ENCODE measurements around the gene LRRC66.

DNA sequence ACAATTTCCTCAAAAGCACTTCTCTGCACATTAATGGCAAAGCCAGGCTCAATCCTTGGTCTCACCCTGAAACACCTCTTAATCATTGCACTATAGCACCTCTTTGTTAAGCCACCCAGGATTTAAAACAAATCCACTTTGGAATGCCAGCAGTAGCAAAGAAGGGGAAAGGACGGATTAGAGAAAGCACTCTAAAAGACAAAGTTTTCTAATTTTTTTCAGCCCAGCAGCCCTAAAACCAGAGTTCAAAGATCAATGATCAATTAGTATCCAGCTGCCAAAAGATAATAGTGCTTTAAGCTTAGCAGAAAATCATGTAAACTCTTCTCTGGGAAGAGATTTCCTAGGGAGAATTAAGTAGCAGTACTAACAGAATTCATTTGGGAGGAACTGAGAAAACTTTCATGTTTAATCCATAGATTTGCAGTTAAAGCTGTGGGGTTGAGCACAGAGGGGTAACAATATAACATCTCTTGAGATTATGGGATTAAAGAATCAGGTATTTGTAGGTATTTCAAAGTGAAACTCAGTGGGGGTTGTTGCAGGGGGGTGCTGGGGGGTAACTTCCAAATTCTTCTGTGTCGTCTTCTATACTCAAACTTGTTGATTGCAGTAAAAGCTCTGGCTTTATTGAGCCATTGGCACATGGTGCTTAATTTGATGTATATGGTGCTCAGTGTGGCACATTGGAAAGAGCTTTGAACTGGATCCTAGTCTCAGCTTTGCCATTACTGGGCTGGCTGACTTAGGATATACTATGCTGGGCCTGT is 61.8 kb downstream of the LRRC66 start:
- TF ChIP-seq TEAD4 (IDR thresholded peaks at IDR 0.05; ENCODE audit: low read depth, low read length) (no peak), PHF8 (conservative IDR thresholded peaks at IDR 0.05; ENCODE audit: low read depth, low read length) (no peak)
- TF ChIP-seq, protein P1, sequence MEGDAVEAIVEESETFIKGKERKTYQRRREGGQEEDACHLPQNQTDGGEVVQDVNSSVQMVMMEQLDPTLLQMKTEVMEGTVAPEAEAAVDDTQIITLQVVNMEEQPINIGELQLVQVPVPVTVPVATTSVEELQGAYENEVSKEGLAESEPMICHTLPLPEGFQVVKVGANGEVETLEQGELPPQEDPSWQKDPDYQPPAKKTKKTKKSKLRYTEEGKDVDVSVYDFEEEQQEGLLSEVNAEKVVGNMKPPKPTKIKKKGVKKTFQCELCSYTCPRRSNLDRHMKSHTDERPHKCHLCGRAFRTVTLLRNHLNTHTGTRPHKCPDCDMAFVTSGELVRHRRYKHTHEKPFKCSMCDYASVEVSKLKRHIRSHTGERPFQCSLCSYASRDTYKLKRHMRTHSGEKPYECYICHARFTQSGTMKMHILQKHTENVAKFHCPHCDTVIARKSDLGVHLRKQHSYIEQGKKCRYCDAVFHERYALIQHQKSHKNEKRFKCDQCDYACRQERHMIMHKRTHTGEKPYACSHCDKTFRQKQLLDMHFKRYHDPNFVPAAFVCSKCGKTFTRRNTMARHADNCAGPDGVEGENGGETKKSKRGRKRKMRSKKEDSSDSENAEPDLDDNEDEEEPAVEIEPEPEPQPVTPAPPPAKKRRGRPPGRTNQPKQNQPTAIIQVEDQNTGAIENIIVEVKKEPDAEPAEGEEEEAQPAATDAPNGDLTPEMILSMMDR (IDR thresholded peaks at IDR 0.05; ENCODE audit: control extremely low read depth in 1 of 3, insufficient read depth in 1 of 3, low read depth in 1 of 3, low read length in 3 of 3), result no peak
